Amniotic epithelial cell (primary cell): ENCODE data around the gene KLHDC4.
"Not testable (repeated sequence)": the region's sequence is repeated elsewhere in the genome, so short reads cannot be mapped to it uniquely, and the experiment has no call there.

ENCODE experiments used
- DNase-seq: peaks from one replicate; pipeline ENCODE4 v3.0.0-alpha.2; 2010; ENCODE audit warnings: low read depth

KLHDC4 gene

DNA sequence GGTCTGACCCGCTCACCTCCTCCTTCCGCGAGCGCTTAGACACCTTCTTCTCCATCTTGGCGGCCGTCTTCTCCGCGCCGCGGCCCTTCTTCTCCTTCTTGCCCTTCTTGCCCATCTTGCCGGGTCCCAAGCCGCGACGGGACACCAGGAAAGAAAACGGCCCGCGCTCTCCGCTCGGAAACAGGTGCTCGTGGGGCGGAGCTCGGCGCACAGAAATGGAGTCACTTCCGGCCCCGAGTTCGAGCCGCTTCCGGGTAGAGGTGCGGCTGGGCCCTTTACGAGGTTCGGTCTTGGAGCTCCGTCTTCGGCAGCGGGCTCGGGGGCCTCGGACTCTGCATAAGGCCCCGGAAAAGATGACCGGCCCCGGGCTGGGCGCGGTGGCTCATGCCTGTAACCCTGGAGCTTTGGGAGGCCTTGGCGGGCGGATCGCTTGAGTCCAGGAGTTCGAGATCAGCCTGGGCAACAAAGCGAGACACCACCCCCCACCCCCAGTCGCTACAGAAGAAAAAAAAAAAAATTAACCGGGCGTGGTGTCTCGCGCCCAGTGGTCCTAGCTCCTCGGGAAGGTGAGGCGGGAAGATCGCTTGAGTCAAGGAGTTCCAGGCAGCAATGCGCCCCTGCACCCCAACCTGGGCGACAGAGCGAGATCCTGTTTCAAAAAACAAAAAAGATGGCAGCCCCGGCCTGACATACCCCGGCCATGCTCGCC is at the start of gene KLHDC4:
KLHDC4 (minus strand) TSS at position 211 of the 709 bp plus-strand sequence; CDS start at position 115, 96 bp downstream.
- DNase-seq: peak; percentile 78

DNA sequence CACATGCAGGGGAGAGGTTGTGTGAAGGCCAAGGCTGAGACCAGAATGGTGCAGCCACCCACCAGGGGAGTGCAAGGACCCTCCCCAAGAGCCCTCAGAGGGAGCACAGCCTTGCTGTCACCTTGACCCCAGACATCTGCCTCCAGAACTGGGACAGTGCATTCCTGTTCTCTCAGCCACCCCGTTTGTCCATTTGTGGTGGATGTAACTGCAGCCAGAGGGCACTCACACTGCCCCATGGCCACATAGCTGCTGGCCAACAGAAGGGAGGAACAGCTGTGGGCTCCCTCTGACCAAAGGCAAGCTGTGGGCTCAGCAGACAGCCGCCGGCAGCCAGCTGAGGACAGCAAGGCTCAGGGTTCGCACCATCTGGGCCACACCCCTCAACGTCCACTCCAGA is 49.8 kb upstream of the KLHDC4 start:
- no peak for DNase-seq

DNA sequence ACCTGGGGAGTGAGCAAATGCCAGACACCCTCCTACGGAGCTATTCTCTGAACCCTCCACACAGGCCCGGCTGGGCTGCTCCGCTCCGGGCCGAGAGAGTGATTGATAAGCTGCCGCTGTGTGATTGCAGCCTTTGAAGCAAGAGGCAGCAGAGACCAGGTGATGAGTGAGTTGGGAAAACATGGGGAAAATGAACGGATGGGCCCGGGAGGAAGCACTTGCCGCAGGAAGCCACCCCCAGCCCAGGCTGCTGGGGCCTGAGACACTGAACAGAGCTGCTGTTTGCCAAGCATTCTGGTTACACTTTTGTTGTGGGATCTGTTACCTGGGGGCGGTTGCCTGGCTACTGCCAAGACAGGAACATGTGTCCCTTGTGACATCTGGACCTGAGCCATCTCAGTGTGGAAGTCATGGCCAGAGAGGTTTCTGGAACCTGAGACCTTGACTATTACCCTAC is 46.4 kb upstream of the KLHDC4 start:
- DNase-seq: no peak

DNA sequence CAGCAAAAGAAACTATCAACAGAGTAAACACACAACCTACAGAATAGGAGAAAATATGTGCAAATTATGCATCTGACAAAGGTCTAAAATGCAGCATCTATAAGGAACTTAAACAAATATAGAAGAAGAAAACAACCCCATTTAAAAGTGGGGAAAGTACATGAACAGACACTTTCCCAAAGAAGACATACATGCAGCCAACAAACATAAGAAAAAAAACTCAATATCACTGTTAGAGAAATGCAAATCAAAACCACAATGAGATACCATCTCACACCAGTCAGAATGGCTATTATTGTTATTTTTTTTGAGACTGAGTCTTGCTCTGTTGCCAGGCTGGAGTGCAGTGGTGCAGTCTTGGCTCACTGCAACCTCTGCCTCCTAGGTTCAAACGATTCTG is 45.7 kb upstream of the KLHDC4 start:
- not testable (repeated sequence) for DNase-seq

DNA sequence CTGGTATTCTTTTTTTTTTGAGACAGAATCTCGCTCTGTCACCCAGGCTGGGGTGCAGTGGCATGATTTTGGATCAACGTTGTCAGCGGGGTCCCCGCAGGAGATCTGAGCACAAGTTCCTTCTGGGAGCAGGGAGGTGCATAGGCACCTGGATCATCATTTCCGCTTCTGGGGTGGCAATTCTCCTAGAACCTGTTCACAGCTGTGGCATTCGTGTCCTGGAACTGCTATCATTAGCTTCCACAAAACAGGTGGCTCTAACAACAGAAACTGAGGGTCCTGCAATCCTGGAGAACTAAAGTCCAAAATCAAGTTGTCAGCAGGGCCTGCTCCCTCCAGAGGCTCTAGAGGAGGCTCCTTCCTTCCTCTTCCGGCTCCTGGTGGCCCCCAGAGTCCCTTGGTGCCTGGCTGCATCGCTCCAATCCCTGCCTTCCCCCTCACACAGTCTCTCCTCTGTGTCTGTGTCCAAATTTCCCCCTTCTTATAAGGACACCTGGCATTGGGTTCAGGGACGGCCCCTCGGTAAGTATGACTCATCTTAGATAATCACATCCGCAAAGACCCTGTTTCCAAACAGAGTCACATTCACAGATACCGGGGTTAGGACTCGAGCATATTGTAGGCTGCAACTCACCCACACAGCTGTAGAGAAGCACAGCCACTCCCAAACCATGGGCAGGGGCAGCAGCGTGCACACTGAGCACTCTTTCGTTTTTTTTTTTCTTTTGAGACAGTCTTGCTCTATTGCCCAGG is 43.5 kb upstream of the KLHDC4 start:
- DNase-seq: no peak

DNA sequence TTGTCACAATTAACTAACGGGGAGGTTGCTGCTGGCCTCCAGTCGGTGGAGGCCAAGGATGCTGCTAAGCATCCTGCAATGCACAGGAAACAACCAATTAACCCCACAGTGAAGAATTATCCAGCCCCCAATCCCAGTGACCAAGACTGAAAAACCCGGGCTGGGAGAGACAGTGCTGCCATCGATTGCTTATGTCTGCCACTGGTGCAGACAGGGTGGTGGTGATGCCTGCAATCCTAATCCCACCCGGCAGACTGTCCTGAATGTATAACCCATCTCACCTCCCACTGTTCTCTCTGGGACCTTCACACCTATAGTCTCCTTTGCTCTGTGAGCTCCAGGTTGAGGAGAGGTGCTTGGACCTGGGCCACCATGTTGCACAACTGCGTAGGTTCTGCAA is 42.3 kb upstream of the KLHDC4 start:
- no peak for DNase-seq

DNA sequence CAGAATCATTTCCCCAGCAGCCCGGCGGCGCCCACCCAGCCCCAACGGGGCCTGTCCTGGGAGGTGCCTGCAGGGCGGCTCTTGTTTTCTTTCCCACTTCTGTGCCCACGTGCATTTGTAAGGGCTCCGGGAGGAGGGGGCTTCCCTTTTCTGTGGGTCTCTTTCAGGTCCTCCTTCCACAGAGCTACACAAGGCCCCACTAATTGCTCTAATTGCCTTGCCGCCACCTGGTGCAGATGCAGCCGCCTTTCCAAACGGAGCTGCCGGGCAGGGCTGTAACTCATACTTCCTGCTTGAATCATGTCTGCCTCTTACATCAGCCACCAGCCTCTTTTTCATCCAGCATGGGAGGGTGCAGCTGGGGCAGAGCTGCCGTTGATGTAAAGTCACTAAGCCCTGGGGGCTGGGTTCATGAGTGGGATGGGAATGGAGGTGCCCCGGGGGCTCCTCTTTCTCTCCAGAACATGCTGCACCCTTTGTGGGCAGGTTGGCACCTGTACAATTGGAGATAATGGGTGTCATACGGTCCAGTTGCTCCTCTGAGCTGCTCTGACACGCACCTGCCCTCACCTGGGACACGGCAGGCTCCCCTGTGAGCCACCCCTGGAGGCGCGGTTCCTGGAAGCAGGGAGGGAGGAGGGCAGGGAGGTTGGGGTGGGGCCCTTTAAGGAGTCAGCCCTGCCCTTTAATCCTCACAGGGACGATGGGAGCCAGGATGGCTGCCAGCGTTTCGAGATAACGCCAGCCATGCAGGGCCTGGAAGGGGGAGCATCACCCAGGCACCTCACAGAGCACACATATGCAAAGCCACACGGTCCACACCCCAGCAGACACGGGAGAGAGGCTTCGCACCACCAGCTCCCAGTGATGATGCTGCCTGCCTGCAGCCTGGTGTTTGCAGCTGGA is 41.1 kb upstream of the KLHDC4 start:
- DNase-seq: peak; percentile 71

DNA sequence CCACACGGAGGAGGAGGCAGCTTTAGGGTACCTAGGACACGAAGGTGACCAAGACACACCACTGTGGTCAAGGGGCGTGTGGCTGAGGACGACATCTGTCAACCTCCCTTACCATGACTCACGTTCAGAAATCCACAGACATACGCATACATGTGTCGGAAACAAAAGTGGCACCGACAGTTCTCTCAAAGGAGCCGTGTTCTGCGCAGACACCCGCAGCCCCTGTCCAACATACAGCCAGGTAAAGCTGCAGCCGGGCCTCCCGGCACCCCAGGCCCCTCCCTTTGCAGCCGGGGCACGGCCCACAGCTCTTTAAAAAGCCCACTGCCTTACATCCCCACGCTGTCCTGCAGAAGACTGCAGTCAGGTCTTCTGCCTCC is 40.5 kb upstream of the KLHDC4 start:
- no peak for DNase-seq

DNA sequence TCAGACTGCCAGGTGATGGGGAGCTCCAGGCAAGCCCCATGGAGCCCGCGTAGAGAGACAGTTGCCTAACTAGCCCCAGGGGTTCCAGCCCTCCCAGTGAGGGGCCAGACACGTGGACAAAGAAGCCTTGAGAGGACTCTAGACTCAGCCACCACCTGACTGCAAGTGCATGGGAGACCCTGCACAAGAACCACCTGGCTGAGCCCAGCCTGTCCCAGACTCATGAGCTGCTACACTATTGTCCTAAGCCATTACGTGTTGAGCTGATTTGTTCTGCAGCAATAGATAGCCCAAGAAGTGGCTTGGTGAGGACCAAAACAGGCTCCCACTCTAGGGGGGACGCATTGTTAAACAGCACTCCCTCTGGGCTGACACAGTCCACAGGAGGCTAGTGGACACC is 37.6 kb upstream of the KLHDC4 start:
- no peak for DNase-seq

DNA sequence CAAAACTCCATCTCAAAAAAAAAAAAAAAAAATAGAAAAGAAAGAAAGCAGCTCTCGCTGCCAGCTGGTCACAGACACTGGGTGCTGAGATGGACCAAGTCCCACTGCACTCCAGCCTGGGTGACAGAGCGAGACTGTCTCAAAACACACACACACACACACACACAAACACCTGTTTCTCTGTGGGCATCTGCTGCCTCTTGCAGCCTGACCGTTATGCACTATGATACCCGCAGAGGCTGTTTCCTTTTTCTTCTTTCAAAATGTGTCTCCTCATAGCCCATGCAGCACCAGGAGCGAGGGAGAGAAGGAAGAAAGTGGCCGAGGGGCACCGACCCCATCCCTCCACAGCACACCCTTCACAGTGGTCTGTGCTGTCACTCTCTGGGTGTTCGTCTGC is 36.9 kb upstream of the KLHDC4 start:
- DNase-seq: no peak

DNA sequence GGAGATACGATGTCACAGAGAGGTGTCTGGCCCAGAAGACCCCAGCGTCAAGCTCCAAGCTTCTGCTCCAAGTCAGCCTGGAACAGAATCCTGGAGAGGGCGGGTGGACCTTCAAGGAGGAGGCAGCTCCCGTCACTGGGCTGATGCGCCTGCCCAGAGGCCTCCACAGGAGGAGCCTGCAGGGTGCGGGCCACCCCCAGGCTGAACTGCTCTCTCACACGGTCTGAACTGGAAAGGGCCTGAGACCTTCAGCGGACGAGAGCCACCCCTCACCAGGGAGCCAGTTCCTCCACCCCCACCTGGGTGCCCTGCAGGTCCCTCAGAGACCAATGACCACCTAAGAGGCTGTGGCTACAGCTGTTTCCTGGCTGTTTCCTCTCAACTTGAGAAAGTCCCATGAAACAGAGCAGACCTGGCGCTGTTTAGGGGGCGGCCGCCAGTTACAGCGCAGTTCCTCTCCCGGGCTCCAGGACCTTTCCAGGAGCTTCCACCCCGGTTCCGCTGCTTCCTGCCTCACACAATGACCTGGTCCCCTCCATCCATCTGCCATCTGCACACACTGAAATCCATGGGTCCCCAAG is 36.0 kb upstream of the KLHDC4 start:
- no peak for DNase-seq

DNA sequence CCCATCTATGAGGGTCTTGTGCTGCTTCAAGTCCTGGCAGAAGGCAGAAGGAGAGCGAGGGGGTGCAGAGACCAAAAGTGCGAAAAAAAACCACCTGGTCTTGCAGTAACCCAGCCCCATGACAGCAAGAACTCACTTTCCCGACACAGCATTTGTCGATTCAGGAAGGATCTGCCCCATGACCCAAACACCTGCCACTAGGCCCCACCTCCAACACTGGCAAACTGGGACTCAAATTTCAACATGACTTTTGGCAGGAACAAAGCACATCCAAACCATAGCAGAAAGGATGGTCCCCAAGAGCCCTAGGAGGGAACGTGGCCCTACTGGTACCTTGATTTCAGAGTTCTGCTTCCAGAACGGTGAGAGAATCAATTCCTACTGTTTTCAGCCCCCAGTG is 34.7 kb upstream of the KLHDC4 start:
- no peak for DNase-seq

DNA sequence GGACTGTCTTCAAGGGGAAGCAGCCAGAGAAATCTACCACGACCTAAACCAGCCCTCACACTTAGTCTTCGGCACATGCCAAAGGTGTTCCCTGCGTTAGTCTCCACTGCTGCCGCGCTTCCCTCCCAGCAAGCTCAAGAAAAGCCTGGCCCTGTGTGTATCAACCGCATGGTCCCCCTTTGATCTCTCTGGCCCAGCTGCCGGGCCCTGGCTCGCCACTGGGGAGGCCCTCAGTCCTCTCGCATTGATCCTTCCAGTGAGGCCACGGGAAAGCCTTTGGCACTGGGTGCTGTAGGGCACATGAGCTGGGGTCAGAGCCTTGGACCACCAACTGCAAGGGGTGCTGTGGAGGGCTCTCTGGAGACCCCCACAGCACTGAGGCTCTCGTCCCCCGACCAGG is 29.6 kb upstream of the KLHDC4 start:
- no peak for DNase-seq

DNA sequence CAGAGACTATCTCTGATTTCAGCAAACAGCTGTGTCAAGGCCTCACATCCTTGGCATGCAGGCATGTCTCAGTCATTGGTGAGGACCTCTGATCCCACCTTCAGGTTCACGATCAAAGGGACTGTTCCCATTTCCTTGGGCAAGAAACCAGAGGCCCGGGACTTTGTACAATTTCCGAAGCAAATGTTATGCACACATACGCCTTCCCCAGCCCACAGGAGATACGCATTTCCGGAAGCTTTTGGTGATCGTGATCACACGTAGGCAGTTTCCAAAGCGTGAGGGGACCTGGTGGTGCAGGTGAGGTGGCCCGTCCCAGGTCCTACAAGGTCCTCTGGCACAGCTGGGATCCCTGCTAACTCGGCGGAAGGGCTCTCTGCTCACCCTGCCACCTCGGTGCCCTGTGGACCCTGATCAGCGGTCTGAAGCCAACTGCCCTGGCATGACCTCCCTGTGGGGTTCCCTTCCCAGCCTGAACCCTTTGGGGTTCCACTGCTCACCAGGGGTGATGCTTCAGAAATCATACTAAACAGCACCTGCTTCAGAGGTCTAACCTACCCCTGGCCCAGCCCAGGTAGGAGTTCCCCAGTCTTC is 28.8 kb upstream of the KLHDC4 start:
- DNase-seq: no peak

DNA sequence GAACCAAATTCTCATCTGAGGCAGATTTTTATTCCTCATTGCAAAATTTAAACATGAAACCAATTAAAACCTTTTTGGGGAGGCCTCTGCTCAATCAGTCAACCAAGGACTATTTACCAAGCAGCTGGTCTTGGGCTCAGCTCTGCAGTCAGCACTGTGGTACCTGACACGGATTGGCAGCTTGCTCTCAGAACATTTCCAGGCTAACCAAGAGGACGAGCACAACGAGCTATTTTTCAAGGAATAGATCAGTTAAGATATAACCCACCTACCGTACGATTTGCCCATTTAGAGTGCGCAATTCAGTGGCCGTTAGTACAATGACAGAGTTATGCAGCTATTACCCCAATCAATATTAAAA is 26.4 kb upstream of the KLHDC4 start:
- no peak for DNase-seq

DNA sequence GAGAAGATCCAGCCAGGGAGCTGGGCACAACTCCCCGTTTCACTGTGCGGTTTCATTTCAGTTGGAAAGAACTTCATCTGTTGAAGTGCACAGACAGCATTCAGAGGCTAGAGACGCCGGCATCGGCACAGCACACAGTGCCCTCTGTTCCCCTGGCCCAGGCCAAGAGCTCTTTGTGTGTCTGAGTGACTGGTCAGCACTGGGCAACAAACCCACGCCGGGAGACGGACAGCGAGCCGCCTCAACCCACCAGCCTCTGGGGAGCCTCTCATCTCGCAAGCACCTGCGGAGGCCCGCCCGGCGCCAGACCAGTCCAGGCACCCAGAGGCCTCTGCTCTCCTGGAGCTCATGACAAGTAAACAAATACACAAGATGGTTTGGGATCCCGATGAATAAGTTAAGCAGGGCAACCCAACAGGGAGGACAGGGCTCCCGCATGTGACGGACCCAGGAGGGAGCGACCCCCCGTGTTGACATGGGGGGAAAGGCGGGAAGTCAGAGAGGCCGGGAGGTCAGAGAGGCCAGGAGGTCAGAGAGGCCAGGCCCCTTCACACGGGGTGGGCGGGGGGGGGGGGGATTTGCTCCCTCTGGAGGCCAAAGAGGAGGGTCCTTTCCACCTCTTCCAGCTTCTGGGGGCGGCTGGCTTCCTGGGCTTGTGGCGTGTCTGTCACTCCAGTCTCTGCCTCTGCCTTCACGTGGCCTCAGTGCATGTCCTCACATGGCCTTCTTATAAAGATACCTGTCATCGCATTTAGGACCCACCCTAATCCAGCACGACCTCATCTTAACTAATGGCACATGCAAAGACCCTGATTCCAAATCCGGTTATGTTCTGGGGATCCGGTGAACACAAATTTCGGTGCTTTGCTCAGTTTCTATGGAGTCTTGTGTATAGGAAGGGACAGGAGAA is 25.8 kb upstream of the KLHDC4 start:
- DNase-seq: no peak

DNA sequence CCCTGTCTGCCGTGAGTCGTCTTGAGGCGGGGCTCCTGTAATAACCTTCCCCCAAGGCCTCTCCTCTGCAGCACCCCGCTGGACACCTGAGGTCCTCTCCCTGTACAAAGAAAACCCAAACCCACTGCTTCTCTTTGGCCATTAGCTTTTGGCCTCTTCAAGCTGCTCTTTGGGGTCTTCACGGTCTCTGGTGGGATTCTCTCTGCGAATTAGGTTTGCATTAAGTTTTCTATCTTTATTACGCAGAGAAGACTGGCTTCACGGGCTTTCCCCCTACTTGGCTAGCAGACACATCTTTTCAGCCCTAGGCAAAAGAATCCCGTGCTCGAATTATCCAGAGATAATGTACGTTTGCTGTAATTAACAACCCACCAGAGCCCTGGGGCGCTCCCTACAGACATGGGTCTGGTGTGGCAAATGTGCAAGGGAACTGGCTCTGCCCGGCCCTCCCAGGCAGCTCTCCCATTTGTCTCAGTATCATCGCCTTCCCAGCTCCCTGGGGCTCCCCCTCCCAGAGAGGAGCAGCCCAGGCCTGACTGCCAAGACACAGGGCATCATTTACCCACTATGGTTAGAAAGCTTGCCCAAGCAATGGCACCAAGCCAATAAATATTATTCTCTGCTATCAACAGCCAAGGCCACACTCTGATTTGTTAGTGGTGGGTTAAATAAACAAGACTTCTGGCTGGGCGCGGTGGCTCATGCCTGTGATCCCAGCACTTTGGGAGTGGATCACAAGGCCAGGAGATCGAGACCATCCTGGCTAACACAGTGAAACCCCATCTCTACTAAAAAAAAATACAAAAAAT is 24.7 kb upstream of the KLHDC4 start:
- peak; percentile 81 for DNase-seq

DNA sequence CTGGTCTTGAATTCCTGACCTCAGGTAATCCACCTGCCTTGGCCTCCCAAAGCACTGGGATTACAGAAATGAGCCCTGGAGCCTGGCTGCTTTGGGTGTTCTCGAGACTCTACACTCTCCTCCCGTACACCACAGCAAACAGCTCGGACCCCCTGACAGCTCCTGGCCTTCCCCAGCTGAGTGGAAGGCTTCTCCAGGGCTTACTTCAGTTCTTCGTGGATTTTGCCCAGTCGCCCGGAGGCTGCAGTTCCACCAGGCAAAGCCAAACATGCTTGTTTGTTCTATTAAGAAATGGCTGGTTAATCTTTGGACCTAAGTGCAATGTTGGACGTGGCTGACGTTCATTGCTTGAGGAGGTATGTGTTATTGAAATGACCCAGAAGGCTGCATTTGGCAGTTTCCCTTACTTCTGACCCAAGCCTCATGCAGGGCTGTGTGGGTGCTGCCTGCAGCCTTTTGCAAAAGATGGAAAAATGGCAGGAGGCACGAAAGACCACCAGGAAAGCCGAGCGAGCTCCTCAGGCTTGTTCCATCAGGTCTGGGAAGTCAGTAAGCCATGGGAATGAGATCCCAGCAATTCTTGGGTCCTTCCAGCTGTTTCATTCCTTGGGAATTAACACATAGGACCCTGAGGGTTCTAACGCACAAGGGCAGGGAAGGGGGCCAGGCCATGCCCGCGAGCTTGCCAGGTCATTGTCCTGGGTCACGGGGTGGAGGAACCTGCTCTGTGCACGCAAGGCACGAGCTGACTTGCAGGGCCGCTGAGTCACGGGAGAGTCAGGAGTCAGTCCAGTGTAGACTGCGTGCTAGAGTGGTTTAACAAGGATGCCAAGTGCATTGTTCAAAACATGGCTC is 23.9 kb upstream of the KLHDC4 start:
- peak; percentile 60 for DNase-seq
